ENCODE data around the gene DDX42.

Gene DDX42

GRCh38 chr17:63822537-63822936 lies 48.6 kb downstream of the DDX42 start:
- DNase-seq, result no peak

GRCh38 chr17:63823659-63824331 lies 49.8 kb downstream of the DDX42 start:
- no peak for DNase-seq

DNA sequence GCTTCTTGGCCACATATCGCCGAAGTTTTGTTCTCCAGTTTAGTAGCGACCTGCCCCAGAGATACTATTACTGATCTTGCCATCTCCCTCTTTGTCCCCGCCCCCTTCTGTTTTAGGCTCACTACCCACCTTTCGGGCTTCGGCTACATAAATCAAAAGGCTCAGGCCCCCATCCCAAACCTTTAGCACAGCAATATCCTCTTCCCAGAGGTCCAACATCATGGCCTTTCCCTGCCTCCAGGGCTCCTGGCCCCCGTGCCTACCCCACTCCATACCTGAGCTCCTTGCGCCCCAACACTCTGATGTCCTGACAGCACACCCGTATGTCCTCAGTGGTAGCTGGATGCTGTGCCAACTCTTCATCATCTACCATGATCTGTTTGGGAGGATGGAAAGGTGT lies 50.4 kb downstream of the DDX42 start:
- DNase-seq, result no peak

DNA sequence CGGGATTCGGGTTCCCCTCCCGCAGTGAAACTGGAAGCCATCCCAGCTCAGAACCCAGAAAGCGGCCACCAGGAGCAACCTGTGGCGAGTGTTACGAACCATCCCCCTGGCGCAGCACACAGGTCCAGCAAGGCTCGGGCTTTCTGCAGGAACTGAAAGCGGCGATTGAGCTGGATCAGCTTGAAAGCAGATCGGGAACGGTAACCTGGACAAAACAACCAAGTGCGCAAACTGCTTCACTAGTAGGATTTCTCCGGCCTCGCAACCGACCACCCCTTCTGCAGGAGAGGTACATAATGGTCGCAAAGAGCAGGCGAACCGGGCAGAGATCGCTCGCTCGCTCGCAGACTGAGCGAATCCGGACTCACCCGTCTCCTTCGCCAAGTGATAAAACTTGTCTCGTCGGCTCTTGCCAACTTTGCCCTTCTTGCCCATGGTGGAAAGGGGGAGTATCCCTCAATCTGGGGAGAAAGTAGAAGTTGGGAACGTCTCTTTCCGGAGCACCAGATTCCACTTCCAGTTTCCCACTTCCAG lies 52.6 kb downstream of the DDX42 start:
- DNase-seq, result peak in 2 of 51 donors; percentile 44 to 56

DNA sequence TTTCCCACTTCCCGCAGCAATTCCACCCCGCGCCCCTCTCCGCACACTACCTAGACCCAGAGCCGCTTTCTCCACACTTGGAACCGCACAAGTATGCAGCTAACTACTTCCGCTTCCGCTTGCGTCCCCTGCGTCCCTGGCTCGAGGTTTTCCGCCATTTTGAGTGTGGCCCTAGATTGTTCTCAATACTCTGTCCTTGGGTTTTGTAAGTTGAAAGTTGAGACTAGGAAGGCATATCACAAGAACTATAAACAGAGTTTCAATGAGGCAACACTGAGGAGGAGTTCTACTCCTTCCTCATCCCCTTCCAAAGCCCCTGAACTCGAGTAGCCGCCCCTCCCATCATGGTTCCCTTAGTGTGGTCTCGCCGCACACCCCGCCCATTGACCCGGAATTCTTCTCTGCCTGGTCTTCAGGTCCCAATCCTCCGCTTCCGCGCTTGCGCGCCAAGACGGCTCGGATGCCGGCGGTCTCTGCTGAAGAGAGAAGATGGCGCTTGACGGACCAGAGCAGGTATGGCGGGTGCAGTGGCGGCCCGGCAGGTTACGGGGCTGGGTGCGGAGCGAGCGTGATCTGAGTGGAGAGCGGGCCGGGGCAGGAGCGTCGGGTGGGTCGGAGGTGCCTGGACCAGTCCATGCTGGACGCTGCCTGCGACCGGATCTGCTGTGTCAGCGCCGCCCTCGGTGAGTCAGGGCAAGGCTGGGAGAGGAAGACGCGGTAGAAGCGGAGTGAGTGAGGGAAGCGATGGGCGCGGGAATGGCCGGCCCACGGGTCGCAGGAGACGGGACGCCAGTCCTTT lies 53.2 kb downstream of the DDX42 start, which contains the start of the genes FTSJ3 and PSMC5:
Gene FTSJ3, minus strand, starts transcription at position 662 of the 799 bp plus-strand sequence. CDS start 761 bp downstream, outside the sequence.
Gene PSMC5, plus strand, starts transcription at position 430 of the 799 bp plus-strand sequence. Its CDS starts 60 bp downstream, at position 490.
- peak; percentile 73 to 100 (median 93) for DNase-seq

DNA sequence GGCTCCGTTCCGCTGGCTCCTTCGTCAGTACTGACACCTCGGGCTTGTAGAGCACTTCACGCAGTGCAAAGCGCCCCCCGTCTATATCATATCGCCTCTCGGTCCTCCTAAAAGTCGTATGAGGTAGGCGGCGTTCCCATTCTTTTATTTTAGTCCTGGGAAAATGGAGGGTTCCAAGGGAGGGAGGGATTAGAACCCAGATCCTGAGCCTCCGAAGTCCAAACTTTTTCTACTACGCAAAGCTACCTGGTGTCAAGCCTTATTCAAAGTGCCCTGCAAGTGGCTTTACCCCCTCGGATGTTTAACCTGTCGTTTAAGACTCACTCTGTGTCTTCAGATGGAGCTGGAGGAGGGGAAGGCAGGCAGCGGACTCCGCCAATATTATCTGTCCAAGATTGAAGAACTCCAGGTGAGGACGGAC lies 53.8 kb downstream of the DDX42 start:
- DNase-seq, result peak in 1 of 51 donors; percentile 42

GRCh38 chr17:63828936-63829335 lies 55.0 kb downstream of the DDX42 start:
- no peak for DNase-seq

DNA sequence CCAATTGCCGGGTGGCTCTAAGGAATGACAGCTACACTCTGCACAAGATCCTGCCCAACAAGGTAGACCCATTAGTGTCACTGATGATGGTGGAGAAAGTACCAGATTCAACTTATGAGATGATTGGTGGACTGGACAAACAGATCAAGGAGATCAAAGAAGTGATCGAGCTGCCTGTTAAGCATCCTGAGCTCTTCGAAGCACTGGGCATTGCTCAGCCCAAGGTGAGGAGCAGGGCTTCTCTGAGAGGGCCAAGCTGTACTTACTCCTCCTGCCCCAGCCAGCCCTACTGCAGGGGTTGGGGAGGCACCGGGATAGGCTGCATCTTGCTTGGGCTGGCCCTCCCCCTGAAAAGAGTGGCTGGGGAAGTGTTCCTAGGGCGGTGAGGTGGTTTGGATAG lies 56.3 kb downstream of the DDX42 start:
- DNase-seq, result no peak

GRCh38 chr17:63830904-63831491 lies 57.0 kb downstream of the DDX42 start:
- DNase-seq, result no peak

DNA sequence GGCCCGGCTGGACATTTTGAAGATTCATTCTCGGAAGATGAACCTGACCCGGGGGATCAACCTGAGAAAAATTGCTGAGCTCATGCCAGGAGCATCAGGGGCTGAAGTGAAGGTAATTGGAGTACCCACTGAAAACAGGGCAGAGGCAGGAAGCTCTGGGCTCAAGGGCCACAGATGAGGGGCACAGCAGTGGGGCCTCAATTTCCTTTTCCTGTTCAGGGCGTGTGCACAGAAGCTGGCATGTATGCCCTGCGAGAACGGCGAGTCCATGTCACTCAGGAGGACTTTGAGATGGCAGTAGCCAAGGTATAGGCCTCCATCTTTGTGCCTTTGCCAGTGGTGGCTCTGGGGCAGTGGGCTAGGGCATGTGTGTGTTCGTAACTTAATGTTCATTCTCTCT lies 57.5 kb downstream of the DDX42 start:
- no peak for DNase-seq

- no peak for DNase-seq
These were observed 58.0 kb downstream of the DDX42 start for GRCh38 chr17:63832014-63832413.

DNA sequence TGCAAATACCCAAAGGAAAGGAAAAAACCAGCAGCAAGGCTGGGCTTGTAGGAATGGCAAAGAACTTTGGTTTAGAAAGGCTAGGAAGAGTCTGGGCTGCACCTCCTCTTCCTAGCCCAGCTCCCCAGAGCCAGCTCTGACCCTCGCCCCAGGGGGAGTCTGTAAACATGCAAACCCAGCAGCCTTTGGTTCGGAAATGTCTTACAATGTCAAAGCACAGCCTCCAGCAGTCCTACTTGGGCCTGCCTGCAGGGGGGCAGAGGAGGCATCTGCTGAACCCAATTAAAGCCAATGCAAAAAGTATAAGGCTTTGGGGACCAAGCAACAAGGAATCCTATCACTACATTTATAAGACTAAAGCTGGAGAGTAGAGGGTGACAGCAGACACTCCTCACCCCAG lies 58.5 kb downstream of the DDX42 start:
- no peak for DNase-seq

DNA sequence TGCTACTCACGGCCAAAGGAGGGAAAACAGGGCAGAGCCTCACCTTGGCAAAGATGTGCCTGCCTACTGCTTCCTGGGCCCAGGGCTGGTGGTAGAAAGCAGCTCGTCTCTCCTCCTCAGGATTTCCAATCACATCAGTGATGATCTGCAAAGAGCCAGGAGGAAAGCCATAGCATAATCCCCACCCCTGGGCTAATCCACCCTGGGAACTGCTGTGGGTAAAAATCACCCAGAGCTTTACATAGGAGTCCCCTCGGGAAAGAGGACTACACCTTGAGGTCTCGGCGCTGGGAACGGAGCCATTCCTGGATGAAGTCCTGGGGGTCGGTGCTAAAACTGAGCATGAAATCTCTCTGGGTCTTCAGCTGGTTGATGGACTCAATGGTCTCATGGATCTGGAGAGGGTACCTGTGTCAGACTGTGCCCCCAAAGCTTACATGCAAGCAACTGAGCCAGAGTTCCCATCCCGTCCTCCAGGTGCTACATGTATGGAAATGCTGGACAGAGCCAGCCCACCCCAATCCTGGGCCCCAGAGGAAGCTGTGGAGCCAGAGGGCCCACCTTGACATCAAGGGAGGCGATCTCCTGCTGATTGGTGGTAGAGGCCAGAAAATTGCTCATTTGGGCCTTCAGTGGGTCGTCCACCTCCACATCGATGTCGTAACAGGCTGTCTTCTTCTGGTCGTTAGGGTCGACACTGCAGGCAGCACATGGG lies 59.2 kb downstream of the DDX42 start:
- DNase-seq, result no peak

DNA sequence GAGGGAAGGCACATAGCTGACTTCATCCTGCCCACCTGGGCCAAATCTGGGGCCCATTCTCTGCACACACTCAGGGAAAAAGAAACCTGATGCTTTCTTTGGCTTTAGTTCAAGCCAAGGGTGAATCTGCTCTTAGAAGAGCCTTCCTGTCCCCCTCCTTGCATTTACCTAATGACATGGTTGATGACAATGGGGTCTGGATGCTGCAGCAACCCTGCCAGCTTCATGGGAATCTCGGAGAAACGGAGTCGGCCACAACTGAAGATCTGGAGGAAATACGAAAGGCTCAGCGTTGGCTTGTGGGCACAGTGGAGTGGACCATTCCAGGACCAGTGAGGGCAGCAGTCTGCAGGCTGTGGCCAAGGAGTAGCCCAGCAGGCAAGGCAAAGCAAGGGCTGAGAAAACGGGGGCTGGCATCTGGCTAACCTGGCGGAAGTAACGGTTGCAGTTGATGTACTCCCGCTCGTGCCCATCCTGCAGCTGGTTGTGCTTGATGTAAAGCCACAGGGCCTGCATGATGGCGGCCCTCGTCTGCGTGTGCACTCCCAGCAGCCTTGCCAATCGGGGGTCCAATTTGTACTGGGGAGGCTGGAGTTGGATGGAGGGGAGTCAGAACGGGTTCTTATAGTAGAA lies 59.9 kb downstream of the DDX42 start:
- DNase-seq, result no peak

DNA sequence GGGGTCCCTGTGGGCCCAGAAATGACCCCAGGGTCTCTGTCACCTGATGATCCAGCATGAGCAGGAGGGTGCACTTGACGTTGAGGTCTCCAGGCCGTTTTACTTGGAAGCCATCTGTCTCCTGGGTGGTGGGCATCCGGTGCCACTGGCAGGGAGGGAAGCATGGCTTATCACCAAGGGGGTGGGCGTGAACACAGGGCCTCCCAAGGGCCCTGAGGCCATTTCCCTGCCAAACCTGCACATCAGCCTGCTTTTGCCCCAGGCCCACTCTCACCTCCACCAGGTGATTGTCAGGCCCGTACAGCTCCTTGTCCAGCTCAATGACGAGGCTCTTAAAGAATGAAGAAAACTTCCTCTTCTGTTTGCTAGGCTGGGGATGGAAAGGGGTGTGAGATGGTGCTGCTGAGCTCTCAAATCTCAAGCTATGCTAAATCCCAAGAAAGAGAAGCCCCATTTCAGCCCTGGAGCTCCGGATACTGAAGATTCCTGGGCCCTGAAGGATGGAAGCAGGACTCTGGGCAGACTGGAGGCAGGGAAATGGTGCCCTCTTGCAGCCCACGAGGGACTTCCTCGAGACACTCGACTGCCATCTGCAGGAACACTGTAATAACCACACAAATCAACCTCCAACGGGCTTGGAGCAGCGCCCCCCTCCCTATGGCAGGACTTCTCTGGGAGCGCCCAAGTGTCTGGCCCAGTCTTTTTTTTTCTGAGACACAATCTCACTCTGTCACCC lies 60.6 kb downstream of the DDX42 start:
- peak in 30 of 51 donors; percentile 11 to 74 (median 48) for DNase-seq

- no peak for DNase-seq
These were observed 61.3 kb downstream of the DDX42 start for GRCh38 chr17:63835167-63835720.

DNA sequence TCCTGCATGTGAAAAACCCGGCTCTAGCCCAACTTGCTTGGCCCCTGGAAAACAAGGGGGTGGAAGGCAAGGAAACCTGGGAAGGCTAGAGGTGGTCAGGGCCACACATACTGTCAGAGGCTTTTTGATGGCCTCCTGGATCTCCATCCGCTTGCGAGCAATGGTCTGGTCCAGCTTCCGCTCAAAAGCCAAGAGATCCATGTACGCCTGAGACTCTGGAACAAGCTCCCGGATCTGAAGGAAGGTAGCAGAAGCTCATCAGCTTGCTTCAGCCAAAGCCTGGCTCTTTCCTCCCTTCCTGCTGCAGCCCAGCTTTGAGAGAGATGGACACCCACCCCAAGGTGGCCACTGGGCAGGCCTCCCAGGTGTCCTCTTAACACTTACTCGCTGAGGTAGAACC lies 62.8 kb downstream of the DDX42 start:
- DNase-seq, result no peak

DNA sequence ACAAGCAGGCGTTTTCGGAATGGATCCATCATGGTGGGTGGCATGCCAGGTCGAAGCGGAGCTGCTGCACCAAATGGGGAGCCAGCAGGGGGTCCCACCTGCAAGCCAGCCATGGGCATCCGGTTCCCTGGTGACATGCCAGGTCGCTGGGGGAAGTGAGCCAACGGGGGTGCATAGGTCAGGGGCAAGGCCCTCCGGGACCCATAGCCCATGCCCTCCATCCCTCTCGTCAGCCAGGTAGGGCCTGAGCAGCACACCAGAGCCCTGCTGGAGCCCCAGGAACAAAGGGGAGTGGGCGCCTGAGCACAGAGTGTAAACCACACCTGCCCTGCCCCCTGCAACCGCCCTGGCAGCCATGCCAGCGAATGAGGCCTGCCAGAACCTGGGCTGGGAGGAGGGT lies 63.5 kb downstream of the DDX42 start:
- DNase-seq, result no peak

DNA sequence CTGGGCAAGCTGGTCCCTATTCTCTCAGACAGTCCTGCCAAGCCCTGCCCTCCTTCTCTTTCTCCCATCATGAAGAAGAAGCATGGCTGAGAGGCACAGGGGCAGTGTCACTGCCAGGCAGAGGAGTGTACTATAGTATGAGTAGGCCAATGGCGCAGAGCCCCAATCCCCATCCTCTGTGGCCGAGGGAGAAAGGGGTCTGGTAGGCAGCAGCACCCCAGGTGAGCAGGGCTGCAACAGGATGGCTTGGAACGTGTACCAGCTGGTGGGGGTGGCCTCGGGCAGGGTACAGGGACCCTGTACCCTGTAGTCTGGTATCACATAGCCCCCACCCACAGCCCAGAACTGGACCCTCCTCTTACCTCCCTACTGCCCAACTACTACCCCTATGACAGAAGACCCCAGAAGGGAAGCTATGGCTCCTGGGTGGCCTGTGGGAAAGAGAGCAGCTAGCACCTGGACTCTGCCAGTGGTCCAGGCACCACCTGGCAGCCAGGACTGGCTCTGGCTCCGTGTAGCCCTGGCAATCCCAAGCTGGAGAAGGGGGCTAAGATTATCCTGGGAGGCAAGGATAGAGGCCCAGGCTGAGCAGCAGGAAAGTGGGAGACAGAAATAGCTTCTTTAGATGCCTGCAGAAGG lies 64.1 kb downstream of the DDX42 start:
- peak in 1 of 51 donors; percentile 59 for DNase-seq
